ENCODE measurements around the gene FAM181A. TPM values are rescaled to one million over a fixed set of nuclear protein-coding genes. Genes with fewer than 3 reads are reported as not detected.

The FAM181A gene
- total and polyA plus RNA-seq, 10 of the 15 experiments (the other 5 are each of a cell fraction or from before 2014, with no cell fraction given) = not detected

- TF ChIP-seq RFX5 (IDR thresholded peaks at IDR 0.05; ENCODE audit: low read depth, low read length) (no peak), ZNF217 (IDR thresholded peaks at IDR 0.05) (no peak)
Observed at GRCh38 chr14:93927800-93928145, 629 bp downstream of the FAM181A start (continued).

- ATAC-seq = no peak
- RAD21 ChIA-PET (ENCODE audit: unreplicated experiment) = no interaction called here
- FAIRE-seq = no peak
- no peaks in the 10 kb centered on the region for H4K20me1 ChIP-seq (ENCODE audit: control insufficient read depth, insufficient read depth)
- 53% methylated on average over 26 of the region's 26 CpGs for WGBS (ENCODE audit: insufficient coverage, insufficient replicate concordance, low lambda C conversion rate, missing lambda C conversion rate)
- H3K9ac ChIP-seq (ENCODE audit: control insufficient read depth, insufficient read depth, low read length) = no peak overlapping the region
- peaks cover 0 to 2% of the 10 kb centered on the region in 2 experiments; a peak in 2 of 4 replicates for H3K27me3 ChIP-seq (replicated peaks in 1 of 2; ENCODE audit: control insufficient read depth in 2 of 2, insufficient read depth in 2 of 2, low read length in 1 of 2)
- H3K9me3 ChIP-seq (replicated peaks; ENCODE audit: control insufficient read depth, insufficient read depth, low read length) = no peaks in the 10 kb centered on the region
- TF ChIP-seq REST (IDR thresholded peaks at IDR 0.05; ENCODE audit: low read depth, low read length) (peak; percentile 8; the same call in 1 of the 2 replicates), ESRRA (IDR thresholded peaks at IDR 0.05; ENCODE audit: low read length) (no peak), EGR1 (IDR thresholded peaks at IDR 0.05; ENCODE audit: borderline replicate concordance in 1 of 2, low read depth in 2 of 2, low read length in 2 of 2) (no peak), SMAD5 (IDR thresholded peaks at IDR 0.05; ENCODE audit: low read depth) (no peak), IKZF2 (IDR thresholded peaks at IDR 0.05) (no peak), NRF1 (conservative IDR thresholded peaks at IDR 0.05; ENCODE audit: low read depth, low read length) (no peak), STAT1 (conservative IDR thresholded peaks at IDR 0.05) (no peak)
- SMC1A ChIA-PET (ENCODE audit: uncharacterized antibody, unreplicated experiment) = no interaction called here
- H3K4me1 ChIP-seq (ENCODE audit: control insufficient read depth, insufficient read depth, low read length) = no peaks in the 10 kb centered on the region
- H3K4me2 ChIP-seq (ENCODE audit: control insufficient read depth, insufficient read depth) = no peak overlapping the region
- no peak for DNase-seq (ENCODE audit: low read depth, low spot score)
- H3K79me2 ChIP-seq (ENCODE audit: control insufficient read depth, insufficient read depth, low read length) = no peaks in the 10 kb centered on the region
- H3K36me3 ChIP-seq (ENCODE audit: control insufficient read depth in 2 of 2, insufficient read depth in 2 of 2, low read length in 1 of 2) = no peaks in the 10 kb centered on the region; a peak in 1 of 4 replicates
- CTCF ChIA-PET = no interaction called here
- intact Hi-C loops (cut with micrococcal nuclease; ENCODE audit: unreplicated experiment) = no loop called here
- BruUV-seq (replicated peaks) = no TSS peak
- H2AFZ ChIP-seq (ENCODE audit: control insufficient read depth, low read depth, low read length) = no peak overlapping the region
- POLR2A ChIA-PET = no interaction called here
- in situ Hi-C loops (cut with MboI) = no loop called here
- H3K4me3 ChIP-seq = no peak overlapping the region
- no peak overlapping the region for H3K27ac ChIP-seq (ENCODE audit: control insufficient read depth, insufficient read depth)
Observed at GRCh38 chr14:93928184-93929047, 1.3 kb downstream of the FAM181A start.
